Prostate gland (tissue), 2 donors: Measurements from ENCODE around the gene HMGXB3.

Experiments used
- POLR2A ChIP-seq: fragments of 450-650 bp; IDR thresholded peaks from one replicate; pipeline ENCODE4 v1.6.1; 2016; ENCODE audit warnings: antibody characterized with exemption, mild to moderate bottlenecking
- TF ChIP-seq, protein P1 (sequence below), 4 experiments: fragments of 200-600 bp in 2 of 4; fragments of 450-650 bp in 2 of 4; sonication (generic) in 2 of 4; IDR thresholded peaks; 1 replicate in 3 of 4; 2 replicates in 1 of 4; pipeline ENCODE4 v1.5.1; 2016 to 2019; ENCODE audit warnings: antibody characterized with exemption in 4 of 4, mild to moderate bottlenecking in 2 of 4, moderate library complexity in 2 of 4

DNA sequence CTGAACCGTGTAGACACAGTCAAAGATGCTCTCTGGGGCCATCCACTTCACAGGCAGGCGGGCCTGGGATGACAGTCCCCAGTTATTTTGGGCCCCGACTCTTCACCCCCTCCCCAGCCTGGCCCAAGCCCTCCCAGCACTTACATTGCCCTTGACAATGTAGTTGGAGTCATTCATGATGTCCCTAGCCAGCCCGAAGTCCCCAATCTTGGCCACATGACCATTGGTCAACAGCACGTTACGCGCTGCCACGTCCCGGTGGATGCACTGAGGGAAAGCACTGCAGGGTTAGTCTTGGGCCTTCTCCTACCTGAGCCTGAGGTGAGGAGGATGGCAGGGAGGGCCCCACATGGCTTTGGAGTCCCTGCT is 55.5 kb downstream of the HMGXB3 start:
- TF ChIP-seq, protein P1, sequence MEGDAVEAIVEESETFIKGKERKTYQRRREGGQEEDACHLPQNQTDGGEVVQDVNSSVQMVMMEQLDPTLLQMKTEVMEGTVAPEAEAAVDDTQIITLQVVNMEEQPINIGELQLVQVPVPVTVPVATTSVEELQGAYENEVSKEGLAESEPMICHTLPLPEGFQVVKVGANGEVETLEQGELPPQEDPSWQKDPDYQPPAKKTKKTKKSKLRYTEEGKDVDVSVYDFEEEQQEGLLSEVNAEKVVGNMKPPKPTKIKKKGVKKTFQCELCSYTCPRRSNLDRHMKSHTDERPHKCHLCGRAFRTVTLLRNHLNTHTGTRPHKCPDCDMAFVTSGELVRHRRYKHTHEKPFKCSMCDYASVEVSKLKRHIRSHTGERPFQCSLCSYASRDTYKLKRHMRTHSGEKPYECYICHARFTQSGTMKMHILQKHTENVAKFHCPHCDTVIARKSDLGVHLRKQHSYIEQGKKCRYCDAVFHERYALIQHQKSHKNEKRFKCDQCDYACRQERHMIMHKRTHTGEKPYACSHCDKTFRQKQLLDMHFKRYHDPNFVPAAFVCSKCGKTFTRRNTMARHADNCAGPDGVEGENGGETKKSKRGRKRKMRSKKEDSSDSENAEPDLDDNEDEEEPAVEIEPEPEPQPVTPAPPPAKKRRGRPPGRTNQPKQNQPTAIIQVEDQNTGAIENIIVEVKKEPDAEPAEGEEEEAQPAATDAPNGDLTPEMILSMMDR (IDR thresholded peaks at IDR 0.05) = no peak
- TF ChIP-seq POLR2A = no peak
